HepG2 (cell line): ENCODE measurements around the gene MIDN. TPM values are rescaled to one million over a fixed set of nuclear protein-coding genes. Genes with fewer than 3 reads are reported as not detected.

Source experiments
- AHR ChIP-seq: IDR thresholded peaks from 2 replicates; pipeline ENCODE4 v1.6.1; 2018; ENCODE audit warnings: missing genetic modification reagents, missing compliant biosample characterization
- BRD4 ChIP-seq: sonication (generic); formaldehyde crosslinking; IDR thresholded peaks from 2 replicates; pipeline ENCODE4 v1.4.0; 2020; ENCODE audit warnings: missing genetic modification reagents
- CEBPZ ChIP-seq: IDR thresholded peaks from 2 replicates; pipeline ENCODE4 v1.6.1; 2012; ENCODE audit warnings: low read length, improper control_type of control experiment
- KIAA2018 ChIP-seq: sonication (generic); formaldehyde crosslinking; IDR thresholded peaks from 2 replicates; pipeline ENCODE4 v1.5.0; 2020; ENCODE audit warnings: mild to moderate bottlenecking, missing genetic modification reagents, borderline replicate concordance
- MBNL3 ChIP-seq: fragments of 250-450 bp; sonication (Bioruptor Pico); conservative IDR thresholded peaks from 2 replicates; pipeline ENCODE4 v1.8.0; 2022; ENCODE audit warnings: mild to moderate bottlenecking, inconsistent platforms
- MIER2 ChIP-seq: IDR thresholded peaks from 2 replicates; pipeline ENCODE4 v1.6.1; 2016; ENCODE audit warnings: missing biosample characterization, missing genetic modification reagents
- REL ChIP-seq: sonication (generic); formaldehyde crosslinking; conservative IDR thresholded peaks from 2 replicates; pipeline ENCODE4 v1.8.0; 2022; ENCODE audit warnings: mild to moderate bottlenecking, missing genetic modification reagents, moderate library complexity
- UBTF ChIP-seq: sonication (generic); formaldehyde crosslinking; IDR thresholded peaks from 2 replicates; pipeline ENCODE4 v1.4.0; 2020; ENCODE audit warnings: mild to moderate bottlenecking, missing genetic modification reagents
- ZNF296 ChIP-seq: sonication (generic); formaldehyde crosslinking; conservative IDR thresholded peaks from 2 replicates; pipeline ENCODE4 v1.5.0; 2020; ENCODE audit warnings: mild to moderate bottlenecking, missing genetic modification reagents
- ZNF770 ChIP-seq: sonication (generic); formaldehyde crosslinking; IDR thresholded peaks from 2 replicates; pipeline ENCODE4 v1.5.0; 2020; ENCODE audit warnings: mild to moderate bottlenecking, missing genetic modification reagents
- polyA plus RNA-seq, 8 experiments: library from polyadenylated mRNA; depleted of rRNA in 3 of 8; stranded (reverse) in 7 of 8; unstranded in 1 of 8; fragments of >200 nt; fragmentation: Illumina TruSeq in 4 of 8; extraction: Trizol in 4 of 8; gene quantifications; 2 replicates each; pipeline versions ENCODE4 v1.2.1 to v1.2.3, GENCODE V29; 2011 to 2016; ENCODE audit warnings: low read depth in 4 of 8, missing spikeins in 1 of 8, mixed read lengths in 1 of 8; ENCODE audit not compliant: insufficient read depth in 1 of 8
- total RNA-seq, 5 experiments: library from RNA; depleted of rRNA; stranded (reverse); fragments of >200 nt; fragmentation: Illumina TruSeq; extraction: Trizol; gene quantifications; 2 replicates each; pipeline ENCODE4 v1.2.3, GENCODE V29; 2016; ENCODE audit warnings: low read depth in 1 of 5

Gene MIDN
- total and polyA plus RNA-seq, 2 of the 13 experiments (the other 11 are each of a cell fraction or from before 2014, with no cell fraction given), result 8.4 to 18.0 TPM

DNA sequence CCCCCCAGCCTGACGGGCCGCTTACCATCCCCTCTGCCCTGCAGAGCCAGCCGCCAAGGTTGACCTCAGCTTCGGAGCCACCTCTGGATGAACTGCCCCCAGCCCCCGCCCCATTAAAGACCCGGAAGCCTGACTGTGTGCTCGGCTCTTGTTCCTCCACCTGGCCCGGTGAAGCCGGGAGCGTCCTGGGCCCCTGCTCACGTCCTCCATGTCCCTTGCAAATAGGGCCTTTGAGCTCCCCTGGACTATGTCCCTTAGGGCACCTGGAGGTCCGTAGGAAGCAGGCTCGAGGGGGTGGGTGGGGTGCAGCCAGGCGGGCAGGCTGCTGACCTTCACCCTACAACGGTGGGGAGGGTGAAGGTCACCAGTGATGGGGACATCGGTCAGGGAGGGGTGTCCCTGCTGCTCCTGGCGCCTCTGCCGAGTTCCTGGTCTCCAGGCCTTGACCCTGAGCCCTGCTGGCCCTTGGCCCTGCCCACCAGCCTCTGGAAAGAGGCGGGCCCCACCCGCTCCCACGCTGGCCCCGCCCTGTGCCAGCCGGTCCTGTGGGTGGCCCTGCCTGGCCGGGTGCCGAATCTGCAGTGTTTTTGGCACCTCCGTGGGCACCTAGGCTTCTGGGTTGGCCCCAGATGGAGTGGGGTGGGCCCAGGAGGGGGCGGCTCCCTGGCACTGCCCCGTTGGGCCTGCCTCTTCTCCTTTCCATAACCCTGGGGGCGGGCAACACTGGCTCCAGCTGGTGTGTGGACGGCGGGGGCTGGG lies 3.5 kb upstream of the MIDN start (continued):
- TF ChIP-seq UBTF (peak; percentile 89), MBNL3 (CRISPR knock-in tag) (no peak), MIER2 (no peak), BRD4 (CRISPR knock-in tag) (peak; percentile 27; the same call in 1 of the 2 replicates), KIAA2018 (no peak), ZNF770 (CRISPR knock-in tag) (peak; percentile 58), CEBPZ (no peak), REL (CRISPR knock-in tag) (0 out of 2 replicates have a peak, but pooled peaks have one; percentile 42), ZNF296 (CRISPR knock-in tag) (0 out of 2 replicates have a peak, but pooled peaks have one; percentile 19), AHR (CRISPR knock-in tag) (no peak)
